Measurements from ENCODE around the gene L1TD1. TPM values are rescaled to one million over a fixed set of nuclear protein-coding genes. Genes with fewer than 3 reads are reported as not detected.
"Not testable (repeated sequence)": the region's sequence is repeated elsewhere in the genome, so short reads cannot be mapped to it uniquely, and the experiment has no call there.

L1TD1 gene
- total RNA-seq, 2 experiments from 2014 or later = not detected

DNA sequence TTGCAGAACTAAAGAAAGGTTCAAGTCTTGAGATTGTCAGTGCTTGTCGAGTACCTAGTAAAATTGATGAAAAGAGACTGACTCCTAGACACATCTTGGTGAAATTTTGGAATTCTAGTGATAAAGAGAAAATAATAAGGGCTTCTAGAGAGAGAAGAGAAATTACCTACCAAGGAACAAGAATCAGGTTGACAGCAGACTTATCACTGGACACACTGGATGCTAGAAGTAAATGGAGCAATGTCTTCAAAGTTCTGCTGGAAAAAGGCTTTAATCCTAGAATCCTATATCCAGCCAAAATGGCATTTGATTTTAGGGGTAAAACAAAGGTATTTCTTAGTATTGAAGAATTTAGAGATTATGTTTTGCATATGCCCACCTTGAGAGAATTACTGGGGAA is 16.3 kb downstream of the L1TD1 start:
- H3K4me1 Mint-ChIP-seq (ENCODE audit: low read depth) = peaks cover 8% of the 10 kb centered on the region
- peaks cover 2% of the 10 kb centered on the region for H3K36me3 Mint-ChIP-seq (ENCODE audit: low read depth)
- H3K27me3 Mint-ChIP-seq = peaks cover 4% of the 10 kb centered on the region
- ChIA-PET POLR2A (no interaction called here), CTCF (no interaction called here)
- no peak overlapping the region for H3K4me3 Mint-ChIP-seq
- DNase-seq (no peak), ATAC-seq (no peak)
- intact Hi-C loops (cut with micrococcal nuclease) = no loop called here
- TF ChIP-seq, protein P1, sequence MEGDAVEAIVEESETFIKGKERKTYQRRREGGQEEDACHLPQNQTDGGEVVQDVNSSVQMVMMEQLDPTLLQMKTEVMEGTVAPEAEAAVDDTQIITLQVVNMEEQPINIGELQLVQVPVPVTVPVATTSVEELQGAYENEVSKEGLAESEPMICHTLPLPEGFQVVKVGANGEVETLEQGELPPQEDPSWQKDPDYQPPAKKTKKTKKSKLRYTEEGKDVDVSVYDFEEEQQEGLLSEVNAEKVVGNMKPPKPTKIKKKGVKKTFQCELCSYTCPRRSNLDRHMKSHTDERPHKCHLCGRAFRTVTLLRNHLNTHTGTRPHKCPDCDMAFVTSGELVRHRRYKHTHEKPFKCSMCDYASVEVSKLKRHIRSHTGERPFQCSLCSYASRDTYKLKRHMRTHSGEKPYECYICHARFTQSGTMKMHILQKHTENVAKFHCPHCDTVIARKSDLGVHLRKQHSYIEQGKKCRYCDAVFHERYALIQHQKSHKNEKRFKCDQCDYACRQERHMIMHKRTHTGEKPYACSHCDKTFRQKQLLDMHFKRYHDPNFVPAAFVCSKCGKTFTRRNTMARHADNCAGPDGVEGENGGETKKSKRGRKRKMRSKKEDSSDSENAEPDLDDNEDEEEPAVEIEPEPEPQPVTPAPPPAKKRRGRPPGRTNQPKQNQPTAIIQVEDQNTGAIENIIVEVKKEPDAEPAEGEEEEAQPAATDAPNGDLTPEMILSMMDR (IDR thresholded peaks at IDR 0.05) = no peak
- no peak overlapping the region for H3K27ac Mint-ChIP-seq
- peaks cover 14% of the 10 kb centered on the region for H3K9me3 Mint-ChIP-seq

DNA sequence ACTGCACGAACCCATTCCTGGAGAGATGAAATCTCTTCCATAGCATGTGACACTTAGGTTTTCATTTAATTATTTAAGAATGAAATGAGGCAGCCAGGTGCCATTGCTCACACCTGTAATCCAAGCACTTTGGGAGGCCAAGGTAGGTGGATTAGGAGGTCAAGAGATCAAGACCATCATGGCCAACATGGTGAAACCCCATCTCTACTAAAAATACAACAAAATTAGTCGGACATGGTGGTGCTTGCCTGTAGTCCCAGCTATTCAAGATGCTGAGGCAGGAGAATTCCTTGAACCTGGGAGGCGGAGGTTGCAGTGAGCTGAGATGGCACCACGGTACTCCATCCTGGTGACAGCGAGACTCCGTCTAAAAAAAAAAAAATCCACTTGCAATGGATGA is 17.8 kb downstream of the L1TD1 start:
- peaks cover 2% of the 10 kb centered on the region for H3K36me3 Mint-ChIP-seq (ENCODE audit: low read depth)
- no peak overlapping the region for H3K4me3 Mint-ChIP-seq
- ATAC-seq (no peak), DNase-seq (no peak)
- H3K4me1 Mint-ChIP-seq (ENCODE audit: low read depth) = peaks cover 8% of the 10 kb centered on the region
- TF ChIP-seq, protein P1 (IDR thresholded peaks at IDR 0.05) = no peak
- intact Hi-C loops (cut with micrococcal nuclease) = no loop called here
- CTCF ChIA-PET = no interaction called here
- H3K9me3 Mint-ChIP-seq = peaks cover 10% of the 10 kb centered on the region
- POLR2A ChIA-PET = no interaction called here
- H3K27me3 Mint-ChIP-seq = no peaks in the 10 kb centered on the region
- no peak overlapping the region for H3K27ac Mint-ChIP-seq

DNA sequence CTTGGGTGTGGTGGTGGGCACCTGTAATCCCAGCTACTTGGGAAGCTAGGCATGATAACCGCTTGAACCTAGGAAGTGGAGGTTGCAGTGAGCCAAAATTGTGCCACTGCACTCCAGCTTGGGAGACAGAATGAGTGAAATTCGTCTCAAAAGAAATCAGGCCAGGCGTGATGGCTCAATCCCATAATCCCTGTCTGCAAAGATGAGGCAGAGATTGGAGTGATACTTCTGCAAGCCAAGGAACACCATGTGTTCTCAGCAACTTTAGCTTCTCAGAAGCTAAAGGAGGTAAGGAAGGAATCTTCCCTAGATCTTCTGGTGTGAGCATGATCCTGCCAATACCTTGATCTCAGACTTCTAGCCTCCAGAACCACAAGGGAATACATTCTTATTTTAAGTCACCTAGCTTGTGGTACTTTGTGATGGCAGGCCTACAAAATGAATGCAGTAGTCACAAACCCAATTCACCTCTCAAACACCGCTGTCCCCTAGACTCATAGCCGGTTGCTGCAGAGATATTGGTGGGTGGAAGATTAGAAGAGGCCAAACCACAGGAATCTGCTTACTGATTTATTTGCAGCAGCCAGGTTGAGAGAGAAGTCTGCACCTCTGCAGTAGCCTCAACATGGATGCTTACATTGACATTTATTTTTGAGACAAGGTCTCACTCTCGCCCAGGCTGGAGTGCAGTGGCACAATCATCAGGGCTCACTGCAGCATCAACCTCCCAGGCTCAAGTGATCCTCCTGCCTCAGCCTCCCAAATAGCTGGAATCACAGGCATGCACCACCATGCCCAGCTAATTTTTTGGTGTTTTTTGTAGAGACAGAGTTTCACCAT is 18.6 kb downstream of the L1TD1 start:
- ChIA-PET POLR2A (no interaction called here), CTCF (no interaction called here)
- Mint-ChIP-seq H3K27me3 (no peaks in the 10 kb centered on the region), H3K27ac (no peak overlapping the region), H3K36me3 (ENCODE audit: low read depth) (peaks cover 2% of the 10 kb centered on the region), H3K9me3 (peaks cover 10% of the 10 kb centered on the region), H3K4me1 (ENCODE audit: low read depth) (peaks cover 8% of the 10 kb centered on the region), H3K4me3 (no peak overlapping the region)
- ATAC-seq (no peak), DNase-seq (no peak)
- TF ChIP-seq, protein P1 (IDR thresholded peaks at IDR 0.05) = no peak
- intact Hi-C loops (cut with micrococcal nuclease) = no loop called here

DNA sequence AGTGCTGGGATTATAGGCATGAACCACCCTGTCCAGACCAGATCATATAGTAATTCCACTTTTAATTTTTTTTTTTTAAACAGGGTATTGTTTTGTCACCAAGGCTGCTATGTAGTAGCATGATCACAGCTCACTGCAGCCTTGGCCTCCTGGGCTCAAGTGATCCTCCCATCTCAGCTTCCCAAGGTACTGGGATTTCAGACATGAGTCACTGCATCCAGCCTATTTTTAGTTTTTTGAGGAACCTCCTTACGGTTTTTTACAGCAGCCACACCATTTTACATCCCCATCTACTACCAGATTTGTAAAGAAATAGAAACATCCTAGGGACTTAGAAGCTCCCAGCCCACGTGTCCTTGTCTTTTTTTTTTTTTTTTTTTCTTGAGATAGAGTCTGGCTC is 24.0 kb downstream of the L1TD1 start:
- ChIA-PET CTCF (no interaction called here), POLR2A (no interaction called here)
- intact Hi-C loops (cut with micrococcal nuclease) = no loop called here
- Mint-ChIP-seq H3K9me3 (no peaks in the 10 kb centered on the region), H3K27ac (no peak overlapping the region), H3K4me1 (ENCODE audit: low read depth) (no peaks in the 10 kb centered on the region), H3K27me3 (no peaks in the 10 kb centered on the region), H3K36me3 (ENCODE audit: low read depth) (no peaks in the 10 kb centered on the region), H3K4me3 (no peak overlapping the region)
- TF ChIP-seq, protein P1 (IDR thresholded peaks at IDR 0.05) = no peak
- no peak for DNase-seq
- no peak for ATAC-seq

DNA sequence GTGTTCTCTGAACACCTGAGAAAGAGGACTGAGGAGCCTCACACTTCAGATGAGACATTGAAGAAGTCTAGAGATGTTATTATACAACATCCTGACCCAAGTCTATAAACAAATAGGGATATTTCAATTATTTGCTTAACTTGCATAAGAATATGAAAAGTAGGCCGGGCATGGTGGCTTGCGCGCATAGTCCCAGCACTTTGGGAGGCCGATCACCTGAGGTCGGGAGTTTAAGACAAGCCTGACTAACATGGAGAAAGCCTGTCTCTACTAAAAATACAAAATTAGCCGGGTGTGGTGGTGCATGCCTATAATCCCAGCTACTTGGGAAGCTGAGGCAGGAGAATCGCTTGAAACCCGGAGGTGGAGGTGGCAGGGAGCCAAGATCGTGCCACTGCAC is 25.8 kb downstream of the L1TD1 start:
- H3K9me3 Mint-ChIP-seq; CTCF ChIA-PET; ATAC-seq; POLR2A ChIA-PET; H3K27me3 Mint-ChIP-seq; H3K4me1 Mint-ChIP-seq (ENCODE audit: low read depth); DNase-seq; intact Hi-C loops (cut with micrococcal nuclease); H3K36me3 Mint-ChIP-seq (ENCODE audit: low read depth); H3K27ac Mint-ChIP-seq; H3K4me3 Mint-ChIP-seq: not testable (repeated sequence)

Data from activated CD8-positive, alpha-beta T cell treated with anti-CD3 and anti-CD28 coated beads for 36 hours (primary cell).